ENCODE measurements around the gene PHACTR1. TPM values are rescaled to one million over a fixed set of nuclear protein-coding genes. Genes with fewer than 3 reads are reported as not detected.

PHACTR1 gene
- total and polyA plus RNA-seq, 2 of the 4 experiments (the other 2 are of a cell fraction), result not detected

GRCh38 chr6:12878741-12879140, 162.2 kb downstream of the PHACTR1 start:
- TF ChIP-seq SMC3 (IDR thresholded peaks at IDR 0.05; ENCODE audit: low read depth, low read length) (no peak), POLR2A (IDR thresholded peaks at IDR 0.05; ENCODE audit: low read depth, low read length) (no peak), NFE2L2 (IDR thresholded peaks at IDR 0.05; ENCODE audit: low read depth, low read length) (no peak), CEBPB (IDR thresholded peaks at IDR 0.05; ENCODE audit: low read depth, low read length) (no peak)
- TF ChIP-seq, protein P1, sequence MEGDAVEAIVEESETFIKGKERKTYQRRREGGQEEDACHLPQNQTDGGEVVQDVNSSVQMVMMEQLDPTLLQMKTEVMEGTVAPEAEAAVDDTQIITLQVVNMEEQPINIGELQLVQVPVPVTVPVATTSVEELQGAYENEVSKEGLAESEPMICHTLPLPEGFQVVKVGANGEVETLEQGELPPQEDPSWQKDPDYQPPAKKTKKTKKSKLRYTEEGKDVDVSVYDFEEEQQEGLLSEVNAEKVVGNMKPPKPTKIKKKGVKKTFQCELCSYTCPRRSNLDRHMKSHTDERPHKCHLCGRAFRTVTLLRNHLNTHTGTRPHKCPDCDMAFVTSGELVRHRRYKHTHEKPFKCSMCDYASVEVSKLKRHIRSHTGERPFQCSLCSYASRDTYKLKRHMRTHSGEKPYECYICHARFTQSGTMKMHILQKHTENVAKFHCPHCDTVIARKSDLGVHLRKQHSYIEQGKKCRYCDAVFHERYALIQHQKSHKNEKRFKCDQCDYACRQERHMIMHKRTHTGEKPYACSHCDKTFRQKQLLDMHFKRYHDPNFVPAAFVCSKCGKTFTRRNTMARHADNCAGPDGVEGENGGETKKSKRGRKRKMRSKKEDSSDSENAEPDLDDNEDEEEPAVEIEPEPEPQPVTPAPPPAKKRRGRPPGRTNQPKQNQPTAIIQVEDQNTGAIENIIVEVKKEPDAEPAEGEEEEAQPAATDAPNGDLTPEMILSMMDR (conservative IDR thresholded peaks at IDR 0.05; ENCODE audit: low read depth, low read length), result no peak
- intact Hi-C loops (cut with micrococcal nuclease), result no loop called here
- no peak overlapping the region for H3K56ac ChIP-seq (ENCODE audit: extremely low read depth, insufficient read depth, low read length)
- H3K9ac ChIP-seq (ENCODE audit: low read depth, low read length), result no peak overlapping the region
- no TSS peak for BruUV-seq (replicated peaks)
- no peak overlapping the region for H2AK9ac ChIP-seq (replicated peaks; ENCODE audit: low read depth, low read length, poor library complexity)
- no peak overlapping the region for H2BK120ac ChIP-seq (ENCODE audit: low read depth, low read length)
- no peak overlapping the region for H4K91ac ChIP-seq (ENCODE audit: insufficient read depth, low read depth, low read length)
- H4K20me1 ChIP-seq (ENCODE audit: insufficient read depth, low read length), result no peaks in the 10 kb centered on the region
- 0 out of 2 replicates have a peak, but pooled peaks cover 1% of the 10 kb centered on the region for H3K9me3 ChIP-seq (ENCODE audit: control insufficient read depth, insufficient read depth, low read length)
- no peaks in the 10 kb centered on the region for H3K27me3 ChIP-seq (ENCODE audit: control insufficient read depth, insufficient read depth, low read length)
- H3K4me1 ChIP-seq (ENCODE audit: control insufficient read depth, insufficient read depth, low read length), result no peaks in the 10 kb centered on the region
- H3K9me1 ChIP-seq (ENCODE audit: insufficient read depth, low read length), result no peaks in the 10 kb centered on the region
- no peak overlapping the region for H3K27ac ChIP-seq (ENCODE audit: insufficient read depth, low read length)
- H2BK20ac ChIP-seq (ENCODE audit: low read depth, low read length), result no peak overlapping the region
- H3K79me1 ChIP-seq (ENCODE audit: low read depth in 1 of 2, low read length in 2 of 2), result no peaks in the 10 kb centered on the region
- H3K4me2 ChIP-seq (ENCODE audit: low read depth, low read length), result no peak overlapping the region
- no peak overlapping the region for H2AFZ ChIP-seq (replicated peaks; ENCODE audit: low read length, poor library complexity)
- ATAC-seq (ENCODE audit: low read depth), result no peak
- no peaks in the 10 kb centered on the region for H3K36me3 ChIP-seq (ENCODE audit: control insufficient read depth, insufficient read depth, low read length)
- dilution Hi-C loops (cut with HindIII; ENCODE audit: low sequenced_read_pairs, unreplicated experiment), result no loop called here
- no peak overlapping the region for H2AK5ac ChIP-seq (ENCODE audit: low read depth, low read length)
- ChIA-PET POLR2A (ENCODE audit: unreplicated experiment) (no interaction called here), CTCF (no interaction called here)
- H4K5ac ChIP-seq (ENCODE audit: low read depth, low read length), result no peak overlapping the region
- no peak overlapping the region for H4K8ac ChIP-seq (ENCODE audit: low read depth in 2 of 2, low read length in 2 of 2)
- no peak overlapping the region for H3K4ac ChIP-seq (ENCODE audit: low read depth, low read length)
- WGBS, 2 experiments (ENCODE audit: extremely low coverage in 2 of 2, insufficient read length in 1 of 2), result no CpG with 5 or more reads among the region's 4 CpGs
- H3K23ac ChIP-seq (ENCODE audit: low read depth, low read length), result no peak overlapping the region
- H2BK15ac ChIP-seq (ENCODE audit: low read depth, low read length), result no peak overlapping the region
- no peak overlapping the region for H3K14ac ChIP-seq (replicated peaks; ENCODE audit: low read depth, low read length)
- DNase-seq, result no peak
- no peak overlapping the region for H3K4me3 ChIP-seq (ENCODE audit: insufficient read depth, low read depth, low read length)
- in situ Hi-C loops (cut with MboI; ENCODE audit: low sequenced_read_pairs), result loop anchor here (25.0 kb wide), 2 partner anchors 241 to 1316 kb away; no protein-coding TSS in a partner anchor
- H3K18ac ChIP-seq (ENCODE audit: low read depth, low read length), result no peak overlapping the region
- H2BK5ac ChIP-seq (ENCODE audit: low read depth, low read length, poor library complexity, severe bottlenecking), result no peak overlapping the region
